ENCODE results near the gene C1QTNF7.

The C1QTNF7 gene

GRCh38 chr4:15438939-15439524 is 11.2 kb downstream of the C1QTNF7 start:
- ATAC-seq = no peak
- TF ChIP-seq OSR1 (CRISPR knock-in tag; IDR thresholded peaks at IDR 0.05) (no peak), ZNF8 (CRISPR knock-in tag; IDR thresholded peaks at IDR 0.05) (no peak), ZFP30 (CRISPR knock-in tag; IDR thresholded peaks at IDR 0.05) (no peak), ZNF565 (CRISPR knock-in tag; conservative IDR thresholded peaks at IDR 0.05; ENCODE audit: low read depth) (no peak), ZFP3 (CRISPR knock-in tag; IDR thresholded peaks at IDR 0.05) (no peak)
- TF ChIP-seq, protein P1, sequence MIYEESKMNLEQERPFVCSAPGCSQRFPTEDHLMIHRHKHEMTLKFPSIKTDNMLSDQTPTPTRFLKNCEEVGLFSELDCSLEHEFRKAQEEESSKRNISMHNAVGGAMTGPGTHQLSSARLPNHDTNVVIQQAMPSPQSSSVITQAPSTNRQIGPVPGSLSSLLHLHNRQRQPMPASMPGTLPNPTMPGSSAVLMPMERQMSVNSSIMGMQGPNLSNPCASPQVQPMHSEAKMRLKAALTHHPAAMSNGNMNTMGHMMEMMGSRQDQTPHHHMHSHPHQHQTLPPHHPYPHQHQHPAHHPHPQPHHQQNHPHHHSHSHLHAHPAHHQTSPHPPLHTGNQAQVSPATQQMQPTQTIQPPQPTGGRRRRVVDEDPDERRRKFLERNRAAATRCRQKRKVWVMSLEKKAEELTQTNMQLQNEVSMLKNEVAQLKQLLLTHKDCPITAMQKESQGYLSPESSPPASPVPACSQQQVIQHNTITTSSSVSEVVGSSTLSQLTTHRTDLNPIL (CRISPR knock-in tag; IDR thresholded peaks at IDR 0.05; ENCODE audit: low read depth) = no peak

DNA sequence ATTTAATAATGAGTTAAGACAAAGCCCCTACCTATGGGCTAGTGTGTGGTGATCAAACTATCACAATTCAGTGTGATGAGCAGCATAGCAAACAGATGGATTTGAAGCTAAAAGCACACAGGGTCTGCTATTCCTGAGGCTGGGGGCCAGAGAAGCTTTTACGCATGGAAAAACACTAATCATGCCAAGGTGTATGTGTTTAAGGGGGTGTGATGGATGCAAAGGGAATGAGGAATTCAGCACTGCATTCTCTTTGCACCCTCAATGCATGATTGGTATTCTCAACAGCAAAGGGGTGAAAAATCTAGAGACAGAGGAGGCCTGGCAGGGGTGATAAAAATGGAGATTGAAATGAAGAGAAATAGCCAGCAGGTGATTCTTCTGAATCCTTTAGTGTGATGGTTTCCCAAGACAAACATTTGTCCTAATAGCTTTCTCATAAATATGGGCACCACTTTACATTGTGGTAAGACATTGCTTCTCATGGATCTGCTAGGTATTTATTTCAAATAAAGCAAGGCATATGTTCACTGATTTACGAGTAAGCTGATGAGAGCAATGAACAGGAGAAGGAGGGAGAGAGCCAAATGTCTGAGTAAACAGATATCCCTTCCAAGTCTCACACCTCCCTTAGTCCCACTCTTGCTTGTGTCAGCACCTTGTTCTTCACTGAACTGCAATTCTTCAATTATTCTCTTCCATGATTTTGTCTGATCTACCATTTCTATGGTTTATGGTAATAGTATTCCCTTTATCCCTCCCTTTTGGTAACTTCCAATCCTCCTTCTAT is 15.7 kb downstream of the C1QTNF7 start:
- TF ChIP-seq BACH2 (CRISPR knock-in tag; IDR thresholded peaks at IDR 0.05; ENCODE audit: borderline replicate concordance) (no peak), TCF4 (CRISPR knock-in tag; IDR thresholded peaks at IDR 0.05; ENCODE audit: borderline replicate concordance) (no peak), ZFP30 (CRISPR knock-in tag; IDR thresholded peaks at IDR 0.05) (no peak), PPARA (CRISPR knock-in tag; IDR thresholded peaks at IDR 0.05; ENCODE audit: borderline replicate concordance) (no peak), OSR1 (CRISPR knock-in tag; IDR thresholded peaks at IDR 0.05) (no peak), SNAI2 (CRISPR knock-in tag; IDR thresholded peaks at IDR 0.05) (no peak), TOX (CRISPR knock-in tag; IDR thresholded peaks at IDR 0.05; ENCODE audit: borderline replicate concordance) (no peak), ZFP3 (CRISPR knock-in tag; IDR thresholded peaks at IDR 0.05) (no peak), TSHZ2 (CRISPR knock-in tag; IDR thresholded peaks at IDR 0.05) (no peak)
- TF ChIP-seq, protein P2, sequence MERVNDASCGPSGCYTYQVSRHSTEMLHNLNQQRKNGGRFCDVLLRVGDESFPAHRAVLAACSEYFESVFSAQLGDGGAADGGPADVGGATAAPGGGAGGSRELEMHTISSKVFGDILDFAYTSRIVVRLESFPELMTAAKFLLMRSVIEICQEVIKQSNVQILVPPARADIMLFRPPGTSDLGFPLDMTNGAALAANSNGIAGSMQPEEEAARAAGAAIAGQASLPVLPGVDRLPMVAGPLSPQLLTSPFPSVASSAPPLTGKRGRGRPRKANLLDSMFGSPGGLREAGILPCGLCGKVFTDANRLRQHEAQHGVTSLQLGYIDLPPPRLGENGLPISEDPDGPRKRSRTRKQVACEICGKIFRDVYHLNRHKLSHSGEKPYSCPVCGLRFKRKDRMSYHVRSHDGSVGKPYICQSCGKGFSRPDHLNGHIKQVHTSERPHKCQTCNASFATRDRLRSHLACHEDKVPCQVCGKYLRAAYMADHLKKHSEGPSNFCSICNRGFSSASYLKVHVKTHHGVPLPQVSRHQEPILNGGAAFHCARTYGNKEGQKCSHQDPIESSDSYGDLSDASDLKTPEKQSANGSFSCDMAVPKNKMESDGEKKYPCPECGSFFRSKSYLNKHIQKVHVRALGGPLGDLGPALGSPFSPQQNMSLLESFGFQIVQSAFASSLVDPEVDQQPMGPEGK (CRISPR knock-in tag; IDR thresholded peaks at IDR 0.05; ENCODE audit: borderline replicate concordance) = no peak
- no peak for ATAC-seq

DNA sequence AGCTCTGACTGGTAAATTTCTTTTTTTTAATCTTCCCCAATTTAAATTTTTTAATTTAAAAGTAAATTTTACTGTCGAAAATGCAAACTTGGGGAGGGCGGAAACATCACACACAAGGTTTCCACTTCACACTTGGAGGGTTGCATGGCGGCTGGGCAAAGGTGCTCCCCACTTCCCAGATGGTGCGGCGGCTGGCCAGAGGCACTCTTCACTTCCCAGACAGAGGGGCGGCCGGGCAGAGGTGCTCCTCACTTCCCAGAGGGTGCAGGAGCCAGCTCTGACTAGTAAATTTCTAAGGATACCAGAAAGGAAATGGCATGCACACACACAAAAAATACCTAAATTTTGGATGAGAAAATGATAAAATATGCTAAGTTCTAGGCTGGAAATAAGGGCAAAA is 16.4 kb downstream of the C1QTNF7 start:
- TF ChIP-seq ZFP30 (CRISPR knock-in tag; IDR thresholded peaks at IDR 0.05) (no peak), ISL1 (CRISPR knock-in tag; IDR thresholded peaks at IDR 0.05) (no peak), ZNF565 (CRISPR knock-in tag; conservative IDR thresholded peaks at IDR 0.05; ENCODE audit: low read depth) (no peak), ARNTL (CRISPR knock-in tag; IDR thresholded peaks at IDR 0.05; ENCODE audit: borderline replicate concordance, low read depth) (no peak), BACH2 (CRISPR knock-in tag; IDR thresholded peaks at IDR 0.05; ENCODE audit: borderline replicate concordance) (no peak), ZC3H10 (CRISPR knock-in tag; IDR thresholded peaks at IDR 0.05) (no peak), ESRRG (CRISPR knock-in tag; IDR thresholded peaks at IDR 0.05) (no peak), TCF4 (CRISPR knock-in tag; IDR thresholded peaks at IDR 0.05; ENCODE audit: borderline replicate concordance) (no peak), SNAI2 (CRISPR knock-in tag; IDR thresholded peaks at IDR 0.05) (no peak), RARB (CRISPR knock-in tag; IDR thresholded peaks at IDR 0.05) (no peak), GLIS3 (CRISPR knock-in tag; IDR thresholded peaks at IDR 0.05) (no peak), ZNF70 (CRISPR knock-in tag; IDR thresholded peaks at IDR 0.05) (no peak), PPARA (CRISPR knock-in tag; IDR thresholded peaks at IDR 0.05; ENCODE audit: borderline replicate concordance) (no peak), OSR1 (CRISPR knock-in tag; IDR thresholded peaks at IDR 0.05) (no peak), ZFP3 (CRISPR knock-in tag; IDR thresholded peaks at IDR 0.05) (no peak), TOX (CRISPR knock-in tag; IDR thresholded peaks at IDR 0.05; ENCODE audit: borderline replicate concordance) (no peak)
- TF ChIP-seq, protein P3, sequence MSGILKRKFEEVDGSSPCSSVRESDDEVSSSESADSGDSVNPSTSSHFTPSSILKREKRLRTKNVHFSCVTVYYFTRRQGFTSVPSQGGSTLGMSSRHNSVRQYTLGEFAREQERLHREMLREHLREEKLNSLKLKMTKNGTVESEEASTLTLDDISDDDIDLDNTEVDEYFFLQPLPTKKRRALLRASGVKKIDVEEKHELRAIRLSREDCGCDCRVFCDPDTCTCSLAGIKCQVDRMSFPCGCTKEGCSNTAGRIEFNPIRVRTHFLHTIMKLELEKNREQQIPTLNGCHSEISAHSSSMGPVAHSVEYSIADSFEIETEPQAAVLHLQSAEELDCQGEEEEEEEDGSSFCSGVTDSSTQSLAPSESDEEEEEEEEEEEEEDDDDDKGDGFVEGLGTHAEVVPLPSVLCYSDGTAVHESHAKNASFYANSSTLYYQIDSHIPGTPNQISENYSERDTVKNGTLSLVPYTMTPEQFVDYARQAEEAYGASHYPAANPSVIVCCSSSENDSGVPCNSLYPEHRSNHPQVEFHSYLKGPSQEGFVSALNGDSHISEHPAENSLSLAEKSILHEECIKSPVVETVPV (CRISPR knock-in tag; IDR thresholded peaks at IDR 0.05) = no peak
- TF ChIP-seq, protein P4, sequence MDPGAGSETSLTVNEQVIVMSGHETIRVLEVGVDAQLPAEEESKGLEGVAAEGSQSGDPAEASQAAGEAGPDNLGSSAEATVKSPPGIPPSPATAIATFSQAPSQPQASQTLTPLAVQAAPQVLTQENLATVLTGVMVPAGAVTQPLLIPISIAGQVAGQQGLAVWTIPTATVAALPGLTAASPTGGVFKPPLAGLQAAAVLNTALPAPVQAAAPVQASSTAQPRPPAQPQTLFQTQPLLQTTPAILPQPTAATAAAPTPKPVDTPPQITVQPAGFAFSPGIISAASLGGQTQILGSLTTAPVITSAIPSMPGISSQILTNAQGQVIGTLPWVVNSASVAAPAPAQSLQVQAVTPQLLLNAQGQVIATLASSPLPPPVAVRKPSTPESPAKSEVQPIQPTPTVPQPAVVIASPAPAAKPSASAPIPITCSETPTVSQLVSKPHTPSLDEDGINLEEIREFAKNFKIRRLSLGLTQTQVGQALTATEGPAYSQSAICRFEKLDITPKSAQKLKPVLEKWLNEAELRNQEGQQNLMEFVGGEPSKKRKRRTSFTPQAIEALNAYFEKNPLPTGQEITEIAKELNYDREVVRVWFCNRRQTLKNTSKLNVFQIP (CRISPR knock-in tag; IDR thresholded peaks at IDR 0.05; ENCODE audit: borderline replicate concordance, low read depth) = no peak
- TF ChIP-seq, protein P2 (CRISPR knock-in tag; IDR thresholded peaks at IDR 0.05; ENCODE audit: borderline replicate concordance) = no peak
- TF ChIP-seq, protein P1 (CRISPR knock-in tag; IDR thresholded peaks at IDR 0.05; ENCODE audit: low read depth) = no peak

More for the DNA sequence above, 16.4 kb downstream of the C1QTNF7 start:
- no peak for ATAC-seq

Data from SK-N-SH treated with all-trans-retinoic acid at 6 μM for 48 hours (cell line).